ENCODE results near the gene TLE6.

- no peak for TF ChIP-seq POLR2AphosphoS5 (IDR thresholded peaks at IDR 0.05; ENCODE audit: low read depth, low read length)
- no peak for TF ChIP-seq TAF1 (IDR thresholded peaks at IDR 0.05; ENCODE audit: borderline replicate concordance, insufficient read depth, low read length)
These were observed 12.0 kb downstream of the TLE6 start for GRCh38 chr19:2989236-2989946.

Measured in PFSK-1 (cell line).